HG03045 (cell line): ENCODE results near the gene NR6A1.

ENCODE experiments used
- ATAC-seq: cut with Tn5 transposase; IDR thresholded peaks from one replicate; pipeline ENCODE4 v1.9.1; 2021; ENCODE audit warnings: mild to moderate bottlenecking, moderate library complexity; ENCODE audit not compliant: unreplicated experiment

The NR6A1 gene

DNA sequence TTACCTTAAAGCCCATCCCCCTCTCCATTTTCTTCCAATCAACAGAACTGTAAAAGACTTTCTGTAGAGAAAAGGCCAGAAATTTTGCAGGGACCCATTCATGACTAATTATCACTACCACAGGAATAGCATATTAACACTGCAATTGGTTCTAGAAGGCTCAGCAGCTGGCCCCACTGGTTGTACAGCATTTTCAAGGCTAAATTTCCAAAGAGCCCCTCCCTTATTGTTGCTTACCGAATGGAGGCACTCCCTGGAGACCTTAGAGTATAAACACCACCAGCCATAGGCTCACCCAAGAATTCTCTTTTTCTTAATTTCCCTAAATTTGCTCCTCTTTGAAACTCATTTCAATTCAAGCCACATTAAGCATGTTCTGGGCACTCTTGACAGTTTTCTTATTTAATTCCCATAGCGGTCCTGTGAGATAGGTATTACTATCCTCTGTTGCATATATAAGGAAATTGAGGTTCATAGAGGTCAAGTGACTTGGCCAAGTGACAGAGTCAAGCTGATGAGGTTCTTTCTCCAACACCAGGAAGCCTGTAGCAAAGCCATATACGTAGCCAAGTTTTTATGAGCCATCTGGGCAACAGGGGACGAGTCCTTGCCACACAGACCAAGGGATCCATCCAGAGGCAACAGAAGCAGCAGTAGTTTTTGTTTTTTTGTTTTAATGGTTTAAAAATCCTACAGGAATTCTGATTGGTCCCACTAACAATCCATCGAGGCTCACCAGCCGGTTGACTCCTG lies 180.0 kb downstream of the NR6A1 start:
- no peak for ATAC-seq

DNA sequence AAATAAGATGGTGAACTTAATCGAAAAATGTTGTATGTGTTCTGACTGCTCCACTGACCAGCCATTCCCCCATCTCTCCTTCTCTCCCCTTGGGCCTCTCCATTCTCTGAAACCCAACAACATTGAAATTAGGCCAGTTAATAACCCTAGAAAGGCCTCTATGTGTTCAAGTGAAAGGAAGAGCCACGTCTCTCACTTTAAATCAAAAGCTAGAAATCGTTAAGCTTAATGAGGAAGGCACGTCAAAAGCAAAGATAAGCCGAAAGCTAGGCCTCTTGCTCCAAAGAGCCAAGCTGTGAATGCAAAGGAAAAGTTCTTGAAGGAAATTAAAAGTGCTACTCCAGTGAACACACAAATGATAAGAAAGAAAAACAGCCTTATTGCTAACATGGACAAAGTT lies 186.5 kb downstream of the NR6A1 start:
- ATAC-seq = no peak

DNA sequence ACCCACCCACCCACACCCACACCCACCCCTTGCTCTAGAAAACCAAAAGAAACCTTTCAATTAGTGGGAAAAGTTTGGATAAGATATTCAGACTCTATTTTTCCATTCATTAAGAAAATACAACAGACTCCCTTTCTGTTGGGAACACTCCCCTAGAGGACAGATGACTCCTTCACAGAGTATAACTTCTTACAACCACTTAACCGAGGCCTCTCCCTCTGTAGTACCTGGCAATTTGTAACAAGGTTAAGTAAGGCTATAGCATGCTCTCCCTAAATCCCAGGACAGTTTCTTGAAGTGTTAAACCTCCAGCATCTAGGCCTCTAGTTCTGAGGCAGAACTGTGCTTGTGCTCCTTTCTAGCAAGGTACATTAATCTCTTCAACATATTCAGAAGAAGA lies 188.0 kb downstream of the NR6A1 start:
- ATAC-seq = no peak

DNA sequence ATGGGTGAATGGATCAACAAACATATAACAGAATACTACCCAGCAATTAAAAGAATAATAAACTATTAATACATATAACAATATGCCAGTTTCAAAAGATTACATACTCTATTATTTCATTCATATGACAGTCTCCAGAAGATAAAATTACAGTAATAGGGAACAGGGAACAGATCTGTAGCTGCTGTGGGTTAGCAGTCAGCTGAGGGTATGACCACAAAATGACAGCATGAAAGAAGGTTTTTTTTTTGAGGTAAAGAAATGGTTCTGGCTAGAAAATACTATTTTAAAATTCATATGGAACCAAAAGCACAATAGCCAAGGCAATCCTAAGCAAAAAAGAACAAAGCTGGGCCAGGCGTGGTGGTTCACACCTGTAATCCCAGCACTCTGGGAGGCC lies 190.9 kb downstream of the NR6A1 start:
- ATAC-seq = no peak

DNA sequence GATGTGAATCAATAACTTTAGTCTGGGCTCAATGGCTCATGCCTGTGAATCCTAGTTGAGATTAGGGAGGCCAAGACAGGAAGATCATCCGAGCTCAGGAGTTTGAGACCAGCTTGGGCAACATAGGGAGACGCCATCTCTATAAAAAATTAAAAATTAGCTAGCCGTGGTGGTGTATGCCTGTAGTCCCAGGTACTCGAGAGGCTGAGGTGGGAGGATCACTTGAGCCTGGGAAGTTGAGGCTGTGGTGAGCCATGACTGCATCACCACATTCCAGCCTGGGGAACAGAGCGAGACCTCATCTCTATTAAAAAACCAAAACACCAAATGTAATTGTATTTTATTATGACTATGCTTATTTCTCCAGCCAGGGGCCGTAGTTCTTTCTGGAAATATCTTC lies 194.4 kb downstream of the NR6A1 start:
- ATAC-seq = no peak

DNA sequence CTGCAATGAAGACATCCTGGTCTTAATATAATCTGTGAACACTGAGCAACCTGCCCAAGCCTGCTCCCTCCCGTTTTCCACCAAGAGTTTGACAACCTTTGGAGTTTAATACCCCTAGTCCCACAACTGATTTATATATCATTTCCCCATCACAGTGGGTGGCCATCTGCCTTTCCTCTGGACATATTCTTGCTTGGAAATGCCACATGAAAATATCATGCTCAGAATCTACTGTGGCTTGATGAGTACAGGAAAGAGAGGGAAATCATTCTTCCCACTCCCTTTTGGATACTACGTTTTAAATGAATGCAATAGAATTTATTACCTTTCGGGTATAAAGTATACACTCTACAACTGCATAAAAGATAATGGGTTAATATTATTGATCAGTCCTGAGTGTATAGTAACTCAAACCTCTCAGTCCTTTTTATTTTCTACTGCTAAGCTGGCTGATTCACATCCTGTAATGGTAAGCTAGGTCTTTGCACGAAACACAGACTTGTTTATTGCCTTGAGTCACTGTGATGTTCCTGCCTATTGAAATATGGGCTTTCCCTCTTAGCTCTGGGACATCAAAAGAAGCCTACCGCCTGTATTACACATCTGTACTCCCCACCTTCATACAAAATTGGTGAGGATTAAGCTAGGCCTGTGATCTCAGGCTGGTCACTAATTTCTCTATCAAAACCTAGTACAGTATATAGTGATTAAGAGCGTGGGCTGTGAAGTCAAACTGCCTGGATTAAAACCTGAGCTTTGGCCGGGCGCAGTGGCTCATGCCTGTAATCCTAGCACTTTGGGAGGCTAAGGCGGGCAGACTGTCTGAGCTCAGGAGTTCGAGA lies 196.4 kb downstream of the NR6A1 start:
- no peak for ATAC-seq

DNA sequence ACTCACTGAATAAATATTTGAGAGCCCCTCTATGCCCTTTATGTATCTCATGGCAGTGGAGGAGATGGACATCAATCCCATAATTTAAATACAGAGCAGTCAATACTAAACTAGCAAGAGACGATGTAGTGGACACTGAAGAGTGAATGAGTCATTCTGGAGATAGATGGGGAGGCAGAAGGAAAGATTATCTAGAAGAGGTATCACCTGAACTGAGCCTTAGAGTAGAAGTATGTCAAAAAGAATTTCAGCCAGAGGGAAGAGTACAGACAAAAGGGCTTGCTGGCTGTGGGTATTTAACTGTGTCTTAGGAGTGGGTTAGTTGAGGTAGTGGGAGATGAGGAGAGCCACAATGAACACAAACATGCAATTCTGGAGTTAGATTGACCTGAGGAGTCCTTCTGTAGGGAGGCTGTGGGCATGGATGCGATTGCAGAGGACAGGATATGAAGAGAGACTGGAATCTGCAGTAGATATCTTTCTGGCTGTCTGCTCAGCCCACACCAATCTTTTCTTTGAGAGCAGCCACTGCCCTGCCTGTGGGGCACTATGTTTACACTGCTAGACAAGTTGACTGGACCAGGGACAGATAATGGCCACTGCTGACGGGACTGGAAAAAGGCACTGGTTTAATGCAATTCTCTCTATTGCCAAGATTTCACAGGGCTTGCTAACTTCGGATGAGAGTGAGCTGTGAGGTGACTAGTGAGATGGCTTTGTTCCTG lies 200.0 kb downstream of the NR6A1 start:
- no peak for ATAC-seq

DNA sequence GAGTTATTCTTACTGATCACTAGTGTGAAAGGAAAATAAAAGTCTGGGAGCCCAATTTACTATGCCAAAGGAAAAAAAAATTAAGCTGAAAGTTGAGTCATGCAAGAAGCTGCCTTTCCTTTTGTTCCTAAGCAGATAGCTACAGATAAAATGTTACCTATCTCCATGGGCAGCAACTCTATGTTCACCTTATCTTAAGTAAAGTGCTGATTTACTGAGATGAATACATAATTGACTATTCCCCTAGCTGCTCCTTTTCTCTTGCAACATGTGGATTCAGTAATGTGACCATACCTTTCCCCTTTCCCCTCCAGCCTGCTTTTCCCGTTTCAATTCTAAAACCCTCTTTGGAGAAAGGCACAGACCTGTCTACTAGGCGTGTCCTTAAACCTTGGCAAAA lies 201.2 kb downstream of the NR6A1 start:
- ATAC-seq = no peak

DNA sequence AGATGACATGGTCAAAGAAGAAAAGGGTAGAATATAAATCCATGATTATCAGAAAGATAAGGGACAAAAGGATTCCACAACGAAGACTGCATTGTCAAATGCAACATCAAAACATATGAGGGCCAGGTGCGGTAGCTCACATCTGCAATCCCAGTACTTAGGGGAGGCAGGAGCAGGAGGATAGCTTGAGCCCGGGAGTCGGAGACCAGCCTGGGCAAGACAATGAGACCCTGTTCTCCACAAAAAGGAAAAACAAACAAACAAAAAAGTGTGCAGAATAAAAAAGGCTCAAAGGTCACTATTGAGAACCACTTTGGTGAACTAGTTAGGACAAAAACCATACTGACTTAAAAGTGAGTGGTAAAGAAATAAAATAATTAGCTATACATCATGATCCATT lies 203.7 kb downstream of the NR6A1 start:
- ATAC-seq = no peak

DNA sequence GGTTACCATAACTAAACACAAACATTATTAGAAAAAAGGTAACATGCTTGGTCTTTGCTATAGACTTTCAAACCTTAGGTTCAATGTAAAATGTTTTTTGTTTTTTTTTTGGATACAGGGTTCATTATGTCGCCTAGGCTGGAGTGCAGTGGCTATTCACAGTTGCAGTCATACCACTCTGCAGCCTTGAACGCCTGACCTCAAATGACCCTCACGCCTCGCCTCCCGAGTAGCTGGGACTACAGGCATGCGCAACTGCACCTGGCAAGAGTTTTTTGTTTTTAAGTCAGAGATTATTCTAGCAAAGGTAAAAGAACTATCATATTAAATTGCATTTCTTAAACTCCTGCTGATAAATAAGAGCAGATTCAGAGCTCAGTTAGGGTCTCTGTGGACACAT lies 208.8 kb downstream of the NR6A1 start:
- no peak for ATAC-seq

DNA sequence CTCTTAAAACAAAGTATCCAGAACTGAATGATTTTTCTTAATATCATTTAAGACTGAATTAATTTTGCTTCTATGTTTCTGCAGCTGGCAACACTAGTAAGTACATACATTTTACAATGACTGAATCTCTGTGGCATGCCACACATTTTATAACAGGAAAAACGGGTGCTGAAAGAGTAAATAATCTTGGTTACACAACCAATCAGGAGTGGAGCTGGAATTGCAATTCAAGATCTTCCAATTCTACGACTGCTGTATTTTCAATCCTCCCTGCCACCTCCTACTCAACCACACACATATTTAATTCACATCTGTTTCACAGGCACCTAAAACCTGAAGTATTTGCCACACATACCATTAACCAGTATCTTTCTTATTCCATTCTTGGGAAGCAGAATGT lies 211.2 kb downstream of the NR6A1 start:
- ATAC-seq = no peak

DNA sequence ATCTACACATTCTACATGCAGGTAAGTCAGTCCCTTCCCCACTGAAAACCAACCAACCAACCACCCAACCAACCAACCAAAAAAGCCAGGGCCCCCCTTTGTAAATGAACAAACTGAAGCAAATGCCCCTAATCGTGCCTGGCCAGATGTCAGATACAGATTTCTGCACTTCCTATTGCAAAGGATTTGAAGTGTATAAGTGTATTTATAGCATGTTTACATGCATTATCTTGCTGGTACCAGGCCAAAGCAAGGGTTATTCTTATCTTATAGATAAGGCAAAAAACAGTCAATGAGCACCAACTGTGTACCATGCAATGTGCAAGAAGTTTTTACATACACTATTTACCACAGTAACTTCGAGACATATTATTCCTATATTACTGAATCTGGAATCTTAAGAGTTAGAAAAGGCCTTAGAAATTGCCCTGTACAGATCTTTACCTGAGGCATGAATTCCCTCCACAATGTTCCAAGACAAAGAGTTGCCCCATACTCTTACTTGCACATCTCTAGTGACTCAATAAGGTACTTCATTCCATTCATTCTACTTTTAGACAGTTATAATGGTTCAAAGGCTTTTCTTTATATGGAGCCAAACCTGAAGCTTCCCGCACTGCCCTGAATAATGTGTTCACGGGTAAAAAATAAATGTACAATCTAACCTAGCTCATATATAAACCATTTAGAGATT lies 212.2 kb downstream of the NR6A1 start:
- ATAC-seq = no peak

DNA sequence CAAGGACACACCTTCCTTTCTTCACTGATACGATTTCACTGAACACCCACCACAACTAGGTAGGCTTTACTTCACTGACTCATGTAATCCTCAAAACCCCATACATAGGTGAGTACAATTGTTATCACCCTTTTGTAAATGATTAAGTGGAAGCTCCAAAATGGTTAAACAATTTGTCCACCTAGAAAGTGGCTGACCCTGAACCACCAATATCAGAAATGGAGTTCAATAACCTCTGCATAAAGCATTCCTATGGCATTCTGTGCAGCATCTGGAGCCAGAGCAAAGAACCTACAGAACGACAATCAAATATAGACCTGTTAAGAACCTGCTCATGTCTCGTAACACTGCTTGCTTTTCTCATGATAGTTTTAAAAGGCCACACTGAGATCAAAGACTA lies 213.2 kb downstream of the NR6A1 start:
- no peak for ATAC-seq

DNA sequence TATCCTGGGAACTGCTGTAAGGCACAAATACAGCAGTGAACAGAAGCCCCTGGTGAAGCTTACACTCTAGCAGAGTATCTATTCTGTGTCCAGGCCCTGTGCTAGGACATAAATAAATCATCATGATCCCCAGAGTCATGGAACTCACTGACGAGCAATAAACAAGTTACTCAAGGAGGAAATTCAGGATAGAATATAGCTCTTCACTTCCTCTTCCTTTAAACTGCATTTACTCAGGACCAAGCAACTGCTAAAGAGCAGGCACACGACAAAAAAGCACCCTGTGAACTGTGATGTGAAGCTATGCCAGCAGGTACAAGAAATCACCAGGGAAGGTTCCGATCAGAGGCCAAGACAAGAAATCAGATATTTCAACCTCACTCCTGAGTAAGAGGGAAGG lies 216.1 kb downstream of the NR6A1 start:
- ATAC-seq = no peak

DNA sequence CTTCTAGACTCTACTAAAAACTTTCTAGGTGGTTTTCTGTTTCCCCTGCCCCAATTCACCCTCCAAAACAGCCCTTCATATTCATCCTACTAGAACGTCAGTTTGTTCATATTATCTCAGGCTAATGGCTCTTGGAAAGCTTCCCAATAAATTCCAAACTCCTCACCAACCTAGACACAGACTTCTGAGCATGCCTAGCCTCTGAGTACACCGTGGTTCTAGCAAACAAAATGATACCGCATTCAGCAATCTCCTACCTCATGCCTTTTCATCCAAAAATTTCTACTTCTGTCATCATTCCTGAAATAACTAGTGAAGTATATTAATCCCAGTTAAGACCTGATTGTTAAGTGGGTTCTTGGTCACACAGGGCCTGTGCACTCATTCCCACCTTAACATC lies 217.4 kb downstream of the NR6A1 start:
- ATAC-seq = no peak

DNA sequence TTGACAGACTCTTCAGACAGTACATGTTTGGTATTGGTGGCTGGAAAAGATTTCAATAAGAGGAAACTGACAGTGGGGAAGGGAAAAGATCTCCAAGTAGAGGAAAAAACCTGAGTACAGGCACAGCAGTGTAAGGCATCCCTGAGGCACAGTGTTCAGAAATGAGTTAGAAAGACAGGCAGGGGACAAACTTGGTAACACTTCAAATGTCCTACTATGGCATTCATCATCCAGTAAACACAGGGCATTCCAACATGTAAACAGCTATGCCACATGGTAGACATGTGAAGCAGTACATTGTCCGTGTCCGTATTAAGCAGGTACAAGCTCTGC lies 218.9 kb downstream of the NR6A1 start:
- ATAC-seq = no peak

DNA sequence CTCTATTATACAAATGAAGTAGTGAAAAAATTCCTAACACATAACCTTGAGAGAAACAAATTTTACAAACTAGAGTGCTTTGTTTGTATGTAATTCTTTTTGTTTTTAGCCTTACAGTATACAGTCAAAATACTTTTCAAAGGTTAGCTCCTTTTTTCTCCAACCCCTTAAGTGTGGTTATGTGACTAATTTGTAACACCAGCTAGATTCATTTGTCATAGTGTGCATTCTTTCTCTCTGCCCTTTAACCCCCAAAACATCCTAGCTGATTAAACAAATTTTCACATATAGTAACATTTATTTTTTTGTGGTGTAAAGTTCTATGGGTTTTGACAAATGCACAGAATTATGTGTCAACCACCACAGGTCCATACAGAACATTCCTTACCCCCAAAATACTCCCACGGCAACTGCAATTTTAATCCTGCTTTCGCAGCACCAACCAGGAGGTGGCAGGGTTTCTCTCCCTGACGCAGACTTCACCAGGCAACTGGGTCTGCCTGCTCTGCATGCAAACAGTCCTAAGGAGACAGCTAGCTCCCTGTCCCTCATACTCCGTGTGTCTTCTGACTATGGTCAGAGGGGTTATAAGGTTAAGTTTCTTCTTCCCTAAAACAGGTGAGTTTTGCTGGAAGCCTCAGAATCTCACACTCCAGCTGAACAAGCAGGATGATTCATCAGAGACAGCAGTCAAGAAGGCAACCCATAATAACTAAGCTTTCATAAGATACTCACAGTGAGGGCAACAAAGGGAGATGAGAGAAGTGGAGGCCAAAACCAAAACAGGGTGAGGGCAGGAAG lies 219.4 kb downstream of the NR6A1 start:
- ATAC-seq = no peak

DNA sequence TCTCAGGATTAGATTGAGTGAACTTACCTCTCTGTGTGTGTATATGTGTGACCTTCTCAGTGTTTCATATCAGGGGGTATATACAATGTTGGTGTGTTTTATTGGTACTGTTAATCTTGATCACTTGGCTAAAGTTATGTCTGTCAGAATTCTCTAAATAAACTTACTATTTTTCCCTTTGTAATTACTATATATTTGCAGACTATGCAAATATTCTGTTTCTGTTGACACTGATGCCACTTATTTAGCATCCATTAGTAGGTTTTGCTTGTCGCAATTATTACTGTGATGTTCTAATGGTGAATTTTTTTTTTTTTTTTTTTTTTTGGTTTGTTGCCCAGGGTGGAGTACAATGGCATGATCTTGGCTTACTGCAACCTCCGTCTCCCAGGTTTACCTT lies 221.0 kb downstream of the NR6A1 start:
- no peak for ATAC-seq

DNA sequence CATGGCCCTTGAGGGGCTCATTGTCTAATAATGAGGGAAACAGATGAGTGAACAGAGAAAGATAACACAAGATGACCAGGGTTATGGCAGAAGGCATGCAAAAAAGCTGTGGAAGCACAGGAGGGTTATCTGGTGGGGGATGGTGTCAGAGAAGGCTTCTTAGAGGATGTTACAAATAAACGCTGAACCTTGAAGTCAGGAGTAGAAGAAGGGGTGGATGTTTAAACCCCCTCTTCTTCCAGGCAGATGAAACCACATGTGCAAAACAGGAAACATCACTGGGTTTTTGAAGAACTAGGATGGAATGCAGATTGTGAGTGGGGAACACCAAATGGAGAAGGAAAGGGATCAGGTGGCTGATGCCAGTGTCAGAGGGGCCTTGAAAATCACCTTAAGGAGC lies 222.1 kb downstream of the NR6A1 start:
- no peak for ATAC-seq

DNA sequence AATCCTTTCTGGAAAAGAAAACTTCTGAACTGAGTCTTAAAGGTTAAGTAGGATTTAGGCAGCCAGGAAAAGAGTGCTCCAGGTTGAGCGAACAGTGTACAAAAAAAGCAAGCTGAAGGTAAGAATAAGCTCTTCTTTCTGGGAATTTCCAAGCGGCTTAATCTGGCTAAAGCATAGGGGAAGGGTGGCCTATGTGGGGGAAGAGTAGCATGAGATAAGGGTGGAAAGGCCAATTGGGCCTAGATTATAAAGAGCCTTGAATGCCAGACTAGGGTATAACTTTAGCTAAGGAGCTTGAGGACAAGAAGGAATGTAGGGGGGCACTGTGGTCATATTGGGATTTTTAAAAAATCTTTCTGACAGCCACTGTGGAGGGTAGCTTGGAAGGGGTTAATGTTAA lies 226.6 kb downstream of the NR6A1 start:
- ATAC-seq = no peak

DNA sequence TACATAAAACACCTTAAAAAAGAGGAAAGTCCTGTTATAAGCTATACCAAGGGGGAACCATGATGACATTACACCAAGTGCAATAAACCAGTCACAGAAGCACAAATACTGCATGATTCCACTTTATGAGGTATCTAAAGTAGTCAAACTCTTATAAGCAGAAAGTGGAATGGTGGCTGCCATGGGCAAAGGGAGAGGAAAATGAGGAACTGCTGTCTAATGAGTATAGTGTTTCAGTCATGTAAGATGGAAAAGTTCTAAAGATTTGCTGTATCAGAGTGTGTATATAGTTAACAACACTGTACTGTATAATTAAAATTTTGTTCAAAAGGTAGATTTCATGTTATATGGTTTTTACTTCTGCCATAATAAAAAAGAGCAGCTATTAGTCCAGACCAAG lies 229.3 kb downstream of the NR6A1 start:
- ATAC-seq = no peak
